Parietal lobe (tissue), 1 donor: ENCODE data around the gene HAPLN2. TPM values are rescaled to one million over a fixed set of nuclear protein-coding genes. Genes with fewer than 3 reads are reported as not detected.

Experiments
- total RNA-seq: library from RNA; depleted of rRNA; stranded (reverse); fragments of >200 nt; gene quantifications from one replicate; pipeline ENCODE4 v1.2.3, GENCODE V29; 2014

Gene HAPLN2
- 1.3 TPM for total RNA-seq

DNA sequence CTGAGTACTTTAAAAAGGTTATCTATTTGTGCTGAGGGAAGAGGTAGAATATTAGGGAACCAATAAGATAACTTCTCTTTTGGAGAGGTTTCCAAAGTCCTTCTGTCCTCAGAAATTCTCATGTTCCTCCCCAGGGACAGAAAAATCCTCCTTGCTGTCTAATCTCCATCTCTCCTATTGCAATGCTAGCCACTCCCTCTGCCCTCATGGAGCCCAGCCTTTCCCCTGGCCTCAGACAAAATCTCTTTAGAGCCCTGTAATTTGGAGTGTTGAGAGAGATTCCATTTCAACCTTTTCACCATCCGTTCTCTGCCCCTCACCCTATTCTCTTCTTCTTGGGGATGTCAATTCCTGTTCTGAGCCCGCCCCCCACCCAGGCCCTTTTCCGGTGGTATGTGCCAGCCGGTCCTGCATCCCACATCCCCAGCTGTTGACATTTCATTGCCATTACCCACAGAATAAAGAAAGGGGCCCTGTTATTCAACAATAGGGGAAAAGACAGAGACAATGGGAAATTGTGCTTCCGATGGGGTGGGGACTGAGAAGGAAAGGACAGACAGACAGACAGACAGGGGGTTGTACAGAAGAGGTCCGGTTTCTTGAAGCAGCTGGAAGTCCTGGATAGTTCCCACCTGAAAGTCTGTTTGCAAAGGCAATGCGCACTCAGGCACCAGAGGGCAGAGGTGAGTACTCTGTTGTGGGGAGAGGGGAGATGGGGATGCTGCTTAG, at the start of gene HAPLN2:
TSS of gene HAPLN2 (plus strand) at position 563 of the 729 bp plus-strand sequence. CDS start 4,076 bp downstream, outside the sequence.

GRCh38 chr1:156571919-156572662, 47.1 kb upstream of the HAPLN2 start, which contains the start of gene IQGAP3:
Gene IQGAP3 (minus strand): TSS chr1:156572565. CDS start chr1:156572529, 36 bp downstream.

GRCh38 chr1:156579472-156579871, 39.7 kb upstream of the HAPLN2 start, which contains the start of gene TTC24:
Gene TTC24 (plus strand): TSS chr1:156579723. CDS start chr1:156581365, 1,642 bp downstream.

GRCh38 chr1:156591432-156592157, 27.6 kb upstream of the HAPLN2 start, which contains the start of gene NAXE:
Gene NAXE (plus strand): TSS chr1:156591776. CDS start chr1:156591805, 29 bp downstream.

DNA sequence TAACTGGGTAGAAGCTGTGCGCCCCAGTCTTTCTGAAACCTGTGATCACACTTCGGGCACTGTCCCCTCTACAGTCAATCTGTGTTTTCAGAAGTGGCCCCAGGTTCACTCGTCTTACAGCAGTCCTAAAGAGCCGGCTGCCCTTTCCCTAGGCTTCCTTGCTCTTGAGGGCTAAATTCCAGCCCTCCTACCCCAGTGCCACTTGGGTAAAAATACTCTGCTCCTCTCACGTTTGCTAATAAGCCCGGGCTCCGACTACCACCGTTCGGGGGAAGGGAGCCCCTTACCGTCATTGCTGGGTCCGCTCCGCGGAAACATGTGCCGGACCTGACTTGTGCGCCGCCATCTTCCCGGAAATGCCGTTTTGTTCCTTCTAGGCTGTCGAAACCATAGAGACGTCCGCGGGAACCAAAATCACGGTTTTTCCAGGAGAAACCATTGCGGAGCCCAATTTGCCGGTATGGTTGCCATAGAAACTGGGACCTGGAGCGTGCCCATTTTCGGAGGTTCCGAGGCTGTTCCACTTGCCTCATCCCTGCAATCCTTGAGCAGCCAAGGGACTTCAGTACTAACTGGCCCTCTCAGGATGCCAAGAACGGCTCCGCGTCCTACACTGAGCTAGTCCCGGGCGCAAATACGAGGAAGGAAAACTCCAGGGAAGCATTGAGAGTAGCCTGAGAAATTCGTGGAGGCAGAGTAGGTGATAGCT, 17.9 kb upstream of the HAPLN2 start, which contains the start of gene GPATCH4:
TSS of gene GPATCH4 (minus strand) at position 358 of the 709 bp plus-strand sequence.

GRCh38 chr1:156641761-156642264, 22.6 kb downstream of the HAPLN2 start, which contains the start of gene BCAN:
Gene BCAN (plus strand): TSS chr1:156642117. CDS start chr1:156646055, 3,938 bp downstream.

Other genes starting within 250 kb of the HAPLN2 start
- 10.0 TPM for gene MEF2D, start 118.6 kb upstream of the HAPLN2 start, total RNA-seq
- 5.9 TPM for gene IQGAP3, start 46.9 kb upstream of the HAPLN2 start, total RNA-seq
- not detected for gene TTC24, start 39.7 kb upstream of the HAPLN2 start, total RNA-seq
- 40.1 TPM for gene NAXE, start 27.6 kb upstream of the HAPLN2 start, total RNA-seq
- 20.7 TPM for gene GPATCH4, start 17.9 kb upstream of the HAPLN2 start, total RNA-seq
- 94.8 TPM for gene BCAN, start 22.7 kb downstream of the HAPLN2 start, total RNA-seq
- 29.7 TPM for gene NES, start 58.0 kb downstream of the HAPLN2 start, total RNA-seq
- 1.9 TPM for gene CRABP2, start 86.2 kb downstream of the HAPLN2 start, total RNA-seq
- 11.6 TPM for gene METTL25B, start 109.1 kb downstream of the HAPLN2 start, total RNA-seq
- 14.1 TPM for gene ISG20L2, start 109.4 kb downstream of the HAPLN2 start, total RNA-seq
- 9.7 TPM for gene MRPL24, start 121.7 kb downstream of the HAPLN2 start, total RNA-seq
- 68.5 TPM for gene HDGF, start 132.3 kb downstream of the HAPLN2 start, total RNA-seq
- gene PRCC, start 148.1 kb downstream of the HAPLN2 start, total RNA-seq = 27.9 TPM
- gene SH2D2A, start 197.4 kb downstream of the HAPLN2 start, total RNA-seq = not detected
- gene INSRR, start 239.7 kb downstream of the HAPLN2 start, total RNA-seq = 0.31 TPM
- gene NTRK1, start 241.4 kb downstream of the HAPLN2 start, total RNA-seq = 0.31 TPM